Vagina (tissue), 2 donors: ENCODE data around the gene GABARAPL1. TPM values are rescaled to one million over a fixed set of nuclear protein-coding genes. Genes with fewer than 3 reads are reported as not detected.
"Not testable (repeated sequence)": the region's sequence is repeated elsewhere in the genome, so short reads cannot be mapped to it uniquely, and the experiment has no call there.

Experiments
- DNase-seq, 2 donors: peaks; one replicate each; pipeline ENCODE4 v3.0.0-alpha.2; 2017; ENCODE audit errors: extremely low spot score in 2 of 2
- H3K27ac ChIP-seq: fragments of 200-600 bp; sonication (generic); one replicate; pipeline ENCODE4 v1.5.1; 2019
- H3K27me3 ChIP-seq: fragments of 200-600 bp; sonication (generic); one replicate; pipeline ENCODE4 v1.5.1; 2019
- H3K36me3 ChIP-seq, 2 donors: fragments of 200-600 bp; sonication (generic); one replicate each; pipeline ENCODE4 v1.5.1; 2017 to 2019
- H3K4me1 ChIP-seq: fragments of 200-600 bp; sonication (generic); one replicate; pipeline ENCODE4 v1.5.1; 2019
- H3K4me3 ChIP-seq, 2 donors: fragments of 200-600 bp; sonication (generic); 1 replicate in 1 of 2; 2 replicates in 1 of 2; pipeline ENCODE4 v1.5.1; 2016 to 2019
- H3K9me3 ChIP-seq: fragments of 200-600 bp; sonication (generic); one replicate; pipeline ENCODE4 v1.5.1; 2019
- CTCF ChIP-seq, 3 experiments: fragments of 450-650 bp in 2 of 3; fragments of 200-600 bp in 1 of 3; sonication (generic) in 1 of 3; IDR thresholded peaks; one replicate each; pipeline ENCODE4 v1.5.1; 2017 to 2019; ENCODE audit warnings: antibody characterized with exemption in 3 of 3, mild to moderate bottlenecking in 2 of 3, moderate library complexity in 2 of 3
- POLR2A ChIP-seq, 2 donors: fragments of 450-650 bp; IDR thresholded peaks; one replicate each; pipeline ENCODE4 v1.6.1; 2017; ENCODE audit warnings: antibody characterized with exemption in 2 of 2, mild to moderate bottlenecking in 2 of 2, moderate library complexity in 2 of 2
- POLR2AphosphoS5 ChIP-seq, 2 donors: sonication (generic); formaldehyde crosslinking; IDR thresholded peaks; one replicate each; pipeline ENCODE4 v1.9.0; 2017; ENCODE audit warnings: antibody characterized with exemption in 2 of 2, mild to moderate bottlenecking in 2 of 2, low read depth in 1 of 2; ENCODE audit not compliant: insufficient read depth in 1 of 2
- intact Hi-C: fragments of 100-400 bp; cut with DNase I; formaldehyde crosslinking; loops from one replicate; pipeline ENCODE4 v1.15.1; 2023
- total RNA-seq: library from RNA; depleted of rRNA; stranded (reverse); fragments of >200 nt; gene quantifications from one replicate; pipeline ENCODE4 v1.2.3, GENCODE V29; 2016

Gene GABARAPL1
- total RNA-seq, 1 donor from 2014 or later, result 90.6 TPM

GRCh38 chr12:10197879-10198278, 14.8 kb upstream of the GABARAPL1 start:
- Histone ChIP-seq H3K36me3 (no peaks in the 10 kb centered on the region), H3K4me3 (no peak overlapping the region), H3K4me1 (no peaks in the 10 kb centered on the region), H3K27ac (no peak overlapping the region), H3K9me3 (no peaks in the 10 kb centered on the region), H3K27me3 (no peaks in the 10 kb centered on the region)
- TF ChIP-seq POLR2A (IDR thresholded peaks at IDR 0.05) (no peak), POLR2AphosphoS5 (IDR thresholded peaks at IDR 0.05; ENCODE audit: insufficient read depth in 1 of 2, low read depth in 1 of 2) (no peak), CTCF (IDR thresholded peaks at IDR 0.05) (no peak)
- intact Hi-C loops, result no loop called here
- no peak for DNase-seq

- H3K27ac ChIP-seq, H3K27me3 ChIP-seq, H3K4me1 ChIP-seq, H3K9me3 ChIP-seq, intact Hi-C loops, DNase-seq, H3K4me3 ChIP-seq, H3K36me3 ChIP-seq: not testable (repeated sequence)
These were observed 8.2 kb upstream of the GABARAPL1 start for GRCh38 chr12:10204495-10204894.

GRCh38 chr12:10205220-10205807, 7.4 kb upstream of the GABARAPL1 start:
- DNase-seq, result no peak
- Histone ChIP-seq H3K36me3 (no peaks in the 10 kb centered on the region), H3K27ac (no peak overlapping the region), H3K27me3 (no peaks in the 10 kb centered on the region), H3K9me3 (no peaks in the 10 kb centered on the region), H3K4me1 (no peaks in the 10 kb centered on the region), H3K4me3 (no peak overlapping the region)
- intact Hi-C loops, result no loop called here
- no peak for TF ChIP-seq POLR2A (IDR thresholded peaks at IDR 0.05)
- no peak for TF ChIP-seq POLR2AphosphoS5 (IDR thresholded peaks at IDR 0.05; ENCODE audit: insufficient read depth in 1 of 2, low read depth in 1 of 2)
- no peak for TF ChIP-seq CTCF (IDR thresholded peaks at IDR 0.05)

GRCh38 chr12:10207136-10207535, 5.5 kb upstream of the GABARAPL1 start:
- no peaks in the 10 kb centered on the region for H3K9me3 ChIP-seq
- no peaks in the 10 kb centered on the region for H3K4me1 ChIP-seq
- intact Hi-C loops, result no loop called here
- no peak overlapping the region for H3K4me3 ChIP-seq
- no peak overlapping the region for H3K27ac ChIP-seq
- no peaks in the 10 kb centered on the region for H3K27me3 ChIP-seq
- DNase-seq, result no peak
- no peak for TF ChIP-seq CTCF (IDR thresholded peaks at IDR 0.05)
- no peak for TF ChIP-seq POLR2AphosphoS5 (IDR thresholded peaks at IDR 0.05; ENCODE audit: insufficient read depth in 1 of 2, low read depth in 1 of 2)
- TF ChIP-seq POLR2A (IDR thresholded peaks at IDR 0.05), result no peak
- H3K36me3 ChIP-seq, result no peaks in the 10 kb centered on the region

- Histone ChIP-seq H3K4me1 (peaks cover 12% of the 10 kb centered on the region), H3K4me3 (no peak overlapping the region), H3K27ac (no peak overlapping the region), H3K9me3 (no peaks in the 10 kb centered on the region), H3K27me3 (no peaks in the 10 kb centered on the region), H3K36me3 (no peaks in the 10 kb centered on the region)
- intact Hi-C loops, result no loop called here
- DNase-seq, result no peak
- TF ChIP-seq POLR2A (IDR thresholded peaks at IDR 0.05) (no peak), CTCF (IDR thresholded peaks at IDR 0.05) (no peak), POLR2AphosphoS5 (IDR thresholded peaks at IDR 0.05; ENCODE audit: insufficient read depth in 1 of 2, low read depth in 1 of 2) (no peak)
These were observed 2.5 kb upstream of the GABARAPL1 start for GRCh38 chr12:10210225-10210624.
